ENCODE data around the gene PPP1R37. TPM values are rescaled to one million over a fixed set of nuclear protein-coding genes. Genes with fewer than 3 reads are reported as not detected.

PPP1R37 gene
- total and polyA plus RNA-seq, 2 of the 13 experiments (the other 11 are each of a cell fraction or from before 2014, with no cell fraction given), result 9.0 to 14.3 TPM

DNA sequence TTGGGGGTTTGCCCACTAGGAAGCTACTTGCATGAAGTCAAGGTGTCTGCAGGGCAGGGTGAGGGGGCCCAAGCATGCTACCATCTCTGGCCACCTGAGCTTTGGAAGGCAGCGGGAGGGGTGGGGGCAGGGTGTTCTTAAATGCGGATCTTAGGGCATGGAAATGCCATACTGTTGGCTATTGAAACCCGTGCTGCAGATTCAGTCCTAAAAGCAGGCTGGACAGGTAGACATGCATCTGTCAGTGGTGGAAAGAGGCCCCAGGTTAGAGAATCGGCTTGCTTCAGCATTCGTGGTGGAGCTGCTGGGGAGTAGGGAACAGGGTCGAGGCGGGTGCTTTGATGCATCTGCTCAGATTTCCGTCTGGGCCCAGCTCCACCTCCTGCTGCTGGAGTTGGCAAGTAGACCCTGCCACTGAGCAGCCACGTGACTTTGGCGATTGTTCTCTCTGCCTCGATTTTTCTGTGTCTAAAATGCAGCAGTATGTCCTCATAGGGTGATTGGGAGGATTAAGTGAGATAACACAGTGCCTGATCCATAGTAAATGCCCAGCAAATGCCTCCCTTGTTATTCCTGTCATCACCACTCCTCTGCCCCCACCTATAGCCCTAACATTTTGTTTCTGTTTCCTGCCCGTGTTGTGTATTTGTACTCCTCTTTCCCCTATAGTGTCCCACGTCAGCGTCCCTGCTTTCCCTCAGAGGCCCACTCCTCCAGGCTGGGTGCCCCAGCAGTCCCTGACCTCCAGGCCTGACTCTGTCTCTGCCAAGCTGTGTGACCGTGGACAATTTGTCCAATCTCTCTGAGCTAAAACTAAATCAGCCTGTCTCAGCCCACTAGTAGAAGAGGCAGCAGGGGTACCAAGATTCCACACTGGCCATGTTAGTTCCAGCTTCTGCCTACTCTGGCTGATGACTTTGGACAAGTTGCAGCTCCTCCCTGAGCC lies 5.8 kb downstream of the PPP1R37 start (continued):
- no peak for TF ChIP-seq ZNF432 (CRISPR knock-in tag; IDR thresholded peaks at IDR 0.05; ENCODE audit: borderline replicate concordance)
- TF ChIP-seq PITX1 (CRISPR knock-in tag; IDR thresholded peaks at IDR 0.05), result no peak
- TF ChIP-seq, protein P1, sequence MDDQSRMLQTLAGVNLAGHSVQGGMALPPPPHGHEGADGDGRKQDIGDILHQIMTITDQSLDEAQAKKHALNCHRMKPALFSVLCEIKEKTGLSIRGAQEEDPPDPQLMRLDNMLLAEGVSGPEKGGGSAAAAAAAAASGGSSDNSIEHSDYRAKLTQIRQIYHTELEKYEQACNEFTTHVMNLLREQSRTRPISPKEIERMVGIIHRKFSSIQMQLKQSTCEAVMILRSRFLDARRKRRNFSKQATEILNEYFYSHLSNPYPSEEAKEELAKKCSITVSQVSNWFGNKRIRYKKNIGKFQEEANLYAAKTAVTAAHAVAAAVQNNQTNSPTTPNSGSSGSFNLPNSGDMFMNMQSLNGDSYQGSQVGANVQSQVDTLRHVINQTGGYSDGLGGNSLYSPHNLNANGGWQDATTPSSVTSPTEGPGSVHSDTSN (CRISPR knock-in tag; IDR thresholded peaks at IDR 0.05; ENCODE audit: borderline replicate concordance), result no peak
- no peak for TF ChIP-seq GABPB1 (CRISPR knock-in tag; IDR thresholded peaks at IDR 0.05)
- TF ChIP-seq, protein P2, sequence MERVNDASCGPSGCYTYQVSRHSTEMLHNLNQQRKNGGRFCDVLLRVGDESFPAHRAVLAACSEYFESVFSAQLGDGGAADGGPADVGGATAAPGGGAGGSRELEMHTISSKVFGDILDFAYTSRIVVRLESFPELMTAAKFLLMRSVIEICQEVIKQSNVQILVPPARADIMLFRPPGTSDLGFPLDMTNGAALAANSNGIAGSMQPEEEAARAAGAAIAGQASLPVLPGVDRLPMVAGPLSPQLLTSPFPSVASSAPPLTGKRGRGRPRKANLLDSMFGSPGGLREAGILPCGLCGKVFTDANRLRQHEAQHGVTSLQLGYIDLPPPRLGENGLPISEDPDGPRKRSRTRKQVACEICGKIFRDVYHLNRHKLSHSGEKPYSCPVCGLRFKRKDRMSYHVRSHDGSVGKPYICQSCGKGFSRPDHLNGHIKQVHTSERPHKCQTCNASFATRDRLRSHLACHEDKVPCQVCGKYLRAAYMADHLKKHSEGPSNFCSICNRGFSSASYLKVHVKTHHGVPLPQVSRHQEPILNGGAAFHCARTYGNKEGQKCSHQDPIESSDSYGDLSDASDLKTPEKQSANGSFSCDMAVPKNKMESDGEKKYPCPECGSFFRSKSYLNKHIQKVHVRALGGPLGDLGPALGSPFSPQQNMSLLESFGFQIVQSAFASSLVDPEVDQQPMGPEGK (CRISPR knock-in tag; IDR thresholded peaks at IDR 0.05), result peak; percentile 11; the same call in 1 of the 2 replicates
- TF ChIP-seq TCF7L2 (IDR thresholded peaks at IDR 0.05; ENCODE audit: low read depth, low read length), result no peak
- TF ChIP-seq NFE2L2 (IDR thresholded peaks at IDR 0.05; ENCODE audit: low read length), result no peak
- no peak for TF ChIP-seq FOSL2 (CRISPR knock-in tag; IDR thresholded peaks at IDR 0.05)
- TF ChIP-seq, protein P3, sequence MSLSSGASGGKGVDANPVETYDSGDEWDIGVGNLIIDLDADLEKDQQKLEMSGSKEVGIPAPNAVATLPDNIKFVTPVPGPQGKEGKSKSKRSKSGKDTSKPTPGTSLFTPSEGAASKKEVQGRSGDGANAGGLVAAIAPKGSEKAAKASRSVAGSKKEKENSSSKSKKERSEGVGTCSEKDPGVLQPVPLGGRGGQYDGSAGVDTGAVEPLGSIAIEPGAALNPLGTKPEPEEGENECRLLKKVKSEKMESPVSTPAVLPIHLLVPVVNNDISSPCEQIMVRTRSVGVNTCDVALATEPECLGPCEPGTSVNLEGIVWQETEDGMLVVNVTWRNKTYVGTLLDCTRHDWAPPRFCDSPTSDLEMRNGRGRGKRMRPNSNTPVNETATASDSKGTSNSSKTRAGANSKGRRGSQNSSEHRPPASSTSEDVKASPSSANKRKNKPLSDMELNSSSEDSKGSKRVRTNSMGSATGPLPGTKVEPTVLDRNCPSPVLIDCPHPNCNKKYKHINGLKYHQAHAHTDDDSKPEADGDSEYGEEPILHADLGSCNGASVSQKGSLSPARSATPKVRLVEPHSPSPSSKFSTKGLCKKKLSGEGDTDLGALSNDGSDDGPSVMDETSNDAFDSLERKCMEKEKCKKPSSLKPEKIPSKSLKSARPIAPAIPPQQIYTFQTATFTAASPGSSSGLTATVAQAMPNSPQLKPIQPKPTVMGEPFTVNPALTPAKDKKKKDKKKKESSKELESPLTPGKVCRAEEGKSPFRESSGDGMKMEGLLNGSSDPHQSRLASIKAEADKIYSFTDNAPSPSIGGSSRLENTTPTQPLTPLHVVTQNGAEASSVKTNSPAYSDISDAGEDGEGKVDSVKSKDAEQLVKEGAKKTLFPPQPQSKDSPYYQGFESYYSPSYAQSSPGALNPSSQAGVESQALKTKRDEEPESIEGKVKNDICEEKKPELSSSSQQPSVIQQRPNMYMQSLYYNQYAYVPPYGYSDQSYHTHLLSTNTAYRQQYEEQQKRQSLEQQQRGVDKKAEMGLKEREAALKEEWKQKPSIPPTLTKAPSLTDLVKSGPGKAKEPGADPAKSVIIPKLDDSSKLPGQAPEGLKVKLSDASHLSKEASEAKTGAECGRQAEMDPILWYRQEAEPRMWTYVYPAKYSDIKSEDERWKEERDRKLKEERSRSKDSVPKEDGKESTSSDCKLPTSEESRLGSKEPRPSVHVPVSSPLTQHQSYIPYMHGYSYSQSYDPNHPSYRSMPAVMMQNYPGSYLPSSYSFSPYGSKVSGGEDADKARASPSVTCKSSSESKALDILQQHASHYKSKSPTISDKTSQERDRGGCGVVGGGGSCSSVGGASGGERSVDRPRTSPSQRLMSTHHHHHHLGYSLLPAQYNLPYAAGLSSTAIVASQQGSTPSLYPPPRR (CRISPR knock-in tag; IDR thresholded peaks at IDR 0.05; ENCODE audit: borderline replicate concordance), result 0 out of 2 replicates have a peak, but pooled peaks have one; percentile 30
- TF ChIP-seq, protein P4, sequence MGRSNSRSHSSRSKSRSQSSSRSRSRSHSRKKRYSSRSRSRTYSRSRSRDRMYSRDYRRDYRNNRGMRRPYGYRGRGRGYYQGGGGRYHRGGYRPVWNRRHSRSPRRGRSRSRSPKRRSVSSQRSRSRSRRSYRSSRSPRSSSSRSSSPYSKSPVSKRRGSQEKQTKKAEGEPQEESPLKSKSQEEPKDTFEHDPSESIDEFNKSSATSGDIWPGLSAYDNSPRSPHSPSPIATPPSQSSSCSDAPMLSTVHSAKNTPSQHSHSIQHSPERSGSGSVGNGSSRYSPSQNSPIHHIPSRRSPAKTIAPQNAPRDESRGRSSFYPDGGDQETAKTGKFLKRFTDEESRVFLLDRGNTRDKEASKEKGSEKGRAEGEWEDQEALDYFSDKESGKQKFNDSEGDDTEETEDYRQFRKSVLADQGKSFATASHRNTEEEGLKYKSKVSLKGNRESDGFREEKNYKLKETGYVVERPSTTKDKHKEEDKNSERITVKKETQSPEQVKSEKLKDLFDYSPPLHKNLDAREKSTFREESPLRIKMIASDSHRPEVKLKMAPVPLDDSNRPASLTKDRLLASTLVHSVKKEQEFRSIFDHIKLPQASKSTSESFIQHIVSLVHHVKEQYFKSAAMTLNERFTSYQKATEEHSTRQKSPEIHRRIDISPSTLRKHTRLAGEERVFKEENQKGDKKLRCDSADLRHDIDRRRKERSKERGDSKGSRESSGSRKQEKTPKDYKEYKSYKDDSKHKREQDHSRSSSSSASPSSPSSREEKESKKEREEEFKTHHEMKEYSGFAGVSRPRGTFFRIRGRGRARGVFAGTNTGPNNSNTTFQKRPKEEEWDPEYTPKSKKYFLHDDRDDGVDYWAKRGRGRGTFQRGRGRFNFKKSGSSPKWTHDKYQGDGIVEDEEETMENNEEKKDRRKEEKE (IDR thresholded peaks at IDR 0.05), result no peak
- TF ChIP-seq ZNF232 (CRISPR knock-in tag; IDR thresholded peaks at IDR 0.05; ENCODE audit: borderline replicate concordance), result no peak
- no peak for TF ChIP-seq ZNF563 (CRISPR knock-in tag; IDR thresholded peaks at IDR 0.05)
- no peak for TF ChIP-seq SMYD3 (CRISPR knock-in tag; IDR thresholded peaks at IDR 0.05)
- no peak for TF ChIP-seq REL (CRISPR knock-in tag; conservative IDR thresholded peaks at IDR 0.05)
- TF ChIP-seq JUN (CRISPR knock-in tag; IDR thresholded peaks at IDR 0.05), result 0 out of 2 replicates have a peak, but pooled peaks have one; percentile 34
- TF ChIP-seq POLR2A (IDR thresholded peaks at IDR 0.05; ENCODE audit: insufficient read depth in 1 of 2, low read depth in 2 of 2, low read length in 2 of 2), result no peak; a peak in 2 of 4 replicates
- no peak for TF ChIP-seq ATF7 (IDR thresholded peaks at IDR 0.05)
- TF ChIP-seq ATF7 (CRISPR knock-in tag; IDR thresholded peaks at IDR 0.05), result no peak
- TF ChIP-seq ZNF296 (CRISPR knock-in tag; conservative IDR thresholded peaks at IDR 0.05), result no peak

All from HepG2 (cell line).